Measurements from ENCODE around the gene TRIM7.
"Not testable (repeated sequence)": the region's sequence is repeated elsewhere in the genome, so short reads cannot be mapped to it uniquely, and the experiment has no call there.

TRIM7 gene

DNA sequence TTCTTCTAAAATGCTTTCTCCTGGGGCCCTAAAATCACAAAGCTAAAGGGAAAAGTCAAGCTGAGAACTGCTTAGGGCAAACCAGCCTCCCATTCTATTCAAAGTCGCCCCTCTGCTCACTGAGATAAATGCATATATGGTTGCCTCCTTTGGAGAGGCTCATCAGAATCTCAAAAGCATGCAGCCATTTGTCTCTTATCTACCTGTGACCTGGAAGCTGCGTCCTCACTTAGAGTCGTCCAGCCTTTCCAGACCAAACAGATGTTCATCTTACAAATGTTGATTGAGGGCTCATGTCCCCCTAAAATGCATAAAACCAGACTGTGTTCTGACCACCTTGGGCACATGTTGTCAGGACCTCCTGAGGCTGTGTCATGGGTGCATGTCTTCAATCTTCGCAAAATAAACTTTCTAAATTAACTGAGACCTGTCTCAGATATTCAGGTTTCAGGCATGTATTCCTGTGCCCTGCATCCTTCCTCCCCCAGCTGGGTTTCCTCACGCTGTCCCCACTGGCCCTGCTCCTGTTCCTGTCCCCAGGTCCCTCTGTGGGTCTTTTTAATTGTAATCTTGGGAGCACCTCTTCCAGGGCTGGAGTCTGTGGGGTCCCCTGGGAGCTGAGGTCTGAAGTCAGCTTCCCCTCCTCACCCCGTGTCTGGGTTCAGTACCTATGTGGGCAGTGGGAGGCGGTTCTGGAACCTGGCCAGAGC lies 57.9 kb downstream of the TRIM7 start, which contains the start of gene OR2V2:
Gene OR2V2, plus strand, starts transcription at position 660 of the 710 bp plus-strand sequence. CDS start 7,357 bp downstream, outside the sequence.
- DNase-seq: not testable (repeated sequence)

DNA sequence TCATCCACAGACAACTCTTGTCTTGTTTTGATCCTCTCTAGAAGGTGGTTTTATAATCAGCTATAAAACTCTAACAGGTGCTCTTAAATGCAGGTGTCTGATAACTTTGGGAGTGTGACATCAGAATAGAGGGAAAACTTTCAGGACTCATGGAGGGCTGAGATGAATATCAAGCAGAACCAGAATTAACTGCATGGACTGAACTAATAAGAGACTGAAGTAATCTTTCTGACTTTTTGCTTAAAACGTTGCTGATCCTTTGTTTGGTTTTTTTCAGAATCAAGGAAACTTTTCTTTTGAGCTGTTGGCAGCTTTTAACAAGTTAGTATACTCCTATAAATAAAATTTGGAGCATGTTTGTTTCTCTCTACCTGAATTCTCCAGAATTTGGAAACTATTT lies 59.9 kb downstream of the TRIM7 start:
- DNase-seq: no peak
